ENCODE results near the gene TREML1. TPM values are rescaled to one million over a fixed set of nuclear protein-coding genes. Genes with fewer than 3 reads are reported as not detected.

Gene TREML1
- total RNA-seq, 4 donors from 2014 or later, result 4.8 TPM; not detected in 3

DNA sequence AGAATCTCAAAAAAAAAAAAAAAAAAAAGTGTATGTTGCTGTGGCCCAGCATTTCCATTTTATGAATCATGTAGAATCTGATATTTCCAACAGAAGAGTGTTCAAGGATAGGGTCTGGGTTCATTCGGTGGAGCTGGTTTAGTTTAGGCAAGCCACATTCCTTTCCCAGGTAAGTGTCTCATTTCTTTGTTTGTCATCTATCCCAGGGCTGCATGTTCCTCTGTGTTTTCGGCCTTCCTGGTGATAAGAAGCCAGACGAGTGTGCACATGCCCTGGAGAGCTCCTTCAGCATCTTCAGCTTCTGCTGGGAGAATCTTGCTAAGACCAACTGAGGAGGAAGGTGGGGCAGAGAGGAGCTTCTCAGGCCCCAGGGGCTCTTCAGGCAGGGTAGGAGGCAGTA lies 43.1 kb downstream of the TREML1 start:
- TF ChIP-seq, protein P1, sequence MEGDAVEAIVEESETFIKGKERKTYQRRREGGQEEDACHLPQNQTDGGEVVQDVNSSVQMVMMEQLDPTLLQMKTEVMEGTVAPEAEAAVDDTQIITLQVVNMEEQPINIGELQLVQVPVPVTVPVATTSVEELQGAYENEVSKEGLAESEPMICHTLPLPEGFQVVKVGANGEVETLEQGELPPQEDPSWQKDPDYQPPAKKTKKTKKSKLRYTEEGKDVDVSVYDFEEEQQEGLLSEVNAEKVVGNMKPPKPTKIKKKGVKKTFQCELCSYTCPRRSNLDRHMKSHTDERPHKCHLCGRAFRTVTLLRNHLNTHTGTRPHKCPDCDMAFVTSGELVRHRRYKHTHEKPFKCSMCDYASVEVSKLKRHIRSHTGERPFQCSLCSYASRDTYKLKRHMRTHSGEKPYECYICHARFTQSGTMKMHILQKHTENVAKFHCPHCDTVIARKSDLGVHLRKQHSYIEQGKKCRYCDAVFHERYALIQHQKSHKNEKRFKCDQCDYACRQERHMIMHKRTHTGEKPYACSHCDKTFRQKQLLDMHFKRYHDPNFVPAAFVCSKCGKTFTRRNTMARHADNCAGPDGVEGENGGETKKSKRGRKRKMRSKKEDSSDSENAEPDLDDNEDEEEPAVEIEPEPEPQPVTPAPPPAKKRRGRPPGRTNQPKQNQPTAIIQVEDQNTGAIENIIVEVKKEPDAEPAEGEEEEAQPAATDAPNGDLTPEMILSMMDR (IDR thresholded peaks at IDR 0.05; ENCODE audit: low read depth), result no peak

GRCh38 chr6:41103847-41104246 lies 50.3 kb downstream of the TREML1 start:
- TF ChIP-seq, protein P1 (IDR thresholded peaks at IDR 0.05; ENCODE audit: low read depth), result no peak

DNA sequence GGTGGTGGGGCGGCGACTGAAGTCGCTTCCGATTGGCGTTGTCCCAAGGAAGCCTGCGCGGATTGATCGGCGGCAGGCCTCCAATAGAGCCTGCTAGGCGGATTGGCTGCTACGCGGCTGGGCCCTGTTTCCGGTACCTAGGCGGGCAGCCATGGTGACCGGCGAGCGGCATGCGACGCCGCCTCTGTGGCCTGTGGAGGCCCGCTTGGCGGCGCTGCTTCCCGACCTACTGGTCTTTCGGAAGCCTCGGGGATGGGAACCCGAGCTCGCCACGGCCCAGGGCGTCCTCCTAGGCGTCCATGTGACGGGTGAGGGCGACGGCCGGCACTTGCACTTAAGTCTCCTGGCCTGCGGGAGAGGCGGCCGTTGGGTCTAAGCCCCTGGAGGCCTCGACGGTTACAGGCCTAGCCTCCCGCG lies 53.3 kb downstream of the TREML1 start:
- TF ChIP-seq, protein P1 (IDR thresholded peaks at IDR 0.05; ENCODE audit: low read depth), result no peak

Other genes starting within 250 kb of the TREML1 start
- 1 to 10 TPM in 3 of 4 donors, not detected in 1; 1.1 to 1.7 (median 1.7) TPM for gene UNC5CL, start 115.1 kb downstream of the TREML1 start, total RNA-seq
- not detected for gene TSPO2, start 111.9 kb downstream of the TREML1 start, total RNA-seq
- not detected for gene APOBEC2, start 101.1 kb downstream of the TREML1 start, total RNA-seq
- gene OARD1, start 82.0 kb downstream of the TREML1 start, total RNA-seq, result 10 to 100 TPM; 13.9 to 30.3 (median 20.6) TPM
- gene NFYA, start 81.4 kb downstream of the TREML1 start, total RNA-seq, result 10 to 100 TPM; 18.5 to 27.7 (median 20.4) TPM
- 100 to 1,000 TPM in 1 of 4 donors, 10 to 100 TPM in 1, 1 to 10 TPM in 2; 3.8 to 335 (median 15.9) TPM for gene TREM2, start 8.8 kb upstream of the TREML1 start, total RNA-seq
- gene TREML2, start 46.8 kb upstream of the TREML1 start, total RNA-seq, result under 1 TPM in 2 of 4 donors, not detected in 2; 0.22 to 0.34 TPM
- gene TREML4, start 74.0 kb upstream of the TREML1 start, total RNA-seq, result not detected
- 1 to 10 TPM in 3 of 4 donors, under 1 TPM in 1; 0.38 to 9.5 (median 4.6) TPM for gene TREM1, start 132.3 kb upstream of the TREML1 start, total RNA-seq
- not detected for gene NCR2, start 181.3 kb upstream of the TREML1 start, total RNA-seq

Measured in subcutaneous adipose tissue (tissue), 4 donors.